ENCODE measurements around the gene CCR5AS.
"Not testable (repeated sequence)": the region's sequence is repeated elsewhere in the genome, so short reads cannot be mapped to it uniquely, and the experiment has no call there.

The CCR5AS gene

DNA sequence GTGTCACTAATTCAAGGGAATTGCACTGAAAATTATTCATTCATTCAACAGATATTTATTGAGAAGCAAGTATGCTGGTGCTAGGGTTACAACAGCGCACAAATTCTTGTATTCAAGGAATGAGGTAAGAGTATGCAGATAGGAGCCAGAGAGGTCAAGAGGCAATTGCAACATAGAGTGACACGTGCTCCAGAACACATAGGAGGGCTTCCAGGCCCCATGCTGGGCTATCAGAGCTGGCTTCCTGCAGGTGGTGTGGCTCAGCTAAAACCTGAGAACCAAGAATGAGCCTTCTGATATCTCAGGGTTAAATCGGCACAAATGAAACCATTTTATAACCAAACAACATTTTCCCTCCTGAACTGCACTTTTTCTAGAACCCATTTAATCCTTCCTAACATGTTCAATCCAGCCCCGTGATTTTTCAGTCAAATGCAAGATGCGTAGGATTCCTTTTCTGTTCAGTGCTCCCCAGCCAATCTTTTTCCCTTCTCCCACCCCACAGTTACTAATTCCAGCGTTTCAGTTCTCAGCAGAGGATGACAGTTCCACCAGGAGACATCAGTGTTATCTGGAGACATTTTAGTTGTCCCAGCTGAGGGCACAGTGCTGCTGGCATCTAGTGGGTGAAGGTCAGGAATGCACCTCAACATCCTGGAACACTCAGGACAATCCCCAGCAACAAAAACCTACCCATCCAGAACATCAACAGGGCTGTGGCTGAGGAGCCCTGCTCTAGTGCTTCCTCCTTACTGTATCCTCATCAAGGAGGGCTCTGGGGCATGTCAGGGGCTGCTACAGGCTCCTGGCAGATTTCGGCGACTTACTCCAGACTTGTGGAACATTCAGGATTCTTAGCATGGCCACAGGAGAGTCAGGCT lies 13.1 kb downstream of the CCR5AS start:
- Histone ChIP-seq H3K27me3 (no peaks in the 10 kb centered on the region), H3K9me3 (no peaks in the 10 kb centered on the region), H3K4me3 (no peak overlapping the region), H3K27ac (no peak overlapping the region), H3K4me1 (no peaks in the 10 kb centered on the region), H3K36me3 (no peaks in the 10 kb centered on the region)
- intact Hi-C loops (cut with DNase I): no loop called here
- no peak for DNase-seq (ENCODE audit: extremely low spot score in 2 of 2)
- no peak for TF ChIP-seq POLR2AphosphoS5 (IDR thresholded peaks at IDR 0.05; ENCODE audit: insufficient read depth in 1 of 2, low read depth in 1 of 2)
- no peak for TF ChIP-seq POLR2A (IDR thresholded peaks at IDR 0.05)
- TF ChIP-seq, protein P1, sequence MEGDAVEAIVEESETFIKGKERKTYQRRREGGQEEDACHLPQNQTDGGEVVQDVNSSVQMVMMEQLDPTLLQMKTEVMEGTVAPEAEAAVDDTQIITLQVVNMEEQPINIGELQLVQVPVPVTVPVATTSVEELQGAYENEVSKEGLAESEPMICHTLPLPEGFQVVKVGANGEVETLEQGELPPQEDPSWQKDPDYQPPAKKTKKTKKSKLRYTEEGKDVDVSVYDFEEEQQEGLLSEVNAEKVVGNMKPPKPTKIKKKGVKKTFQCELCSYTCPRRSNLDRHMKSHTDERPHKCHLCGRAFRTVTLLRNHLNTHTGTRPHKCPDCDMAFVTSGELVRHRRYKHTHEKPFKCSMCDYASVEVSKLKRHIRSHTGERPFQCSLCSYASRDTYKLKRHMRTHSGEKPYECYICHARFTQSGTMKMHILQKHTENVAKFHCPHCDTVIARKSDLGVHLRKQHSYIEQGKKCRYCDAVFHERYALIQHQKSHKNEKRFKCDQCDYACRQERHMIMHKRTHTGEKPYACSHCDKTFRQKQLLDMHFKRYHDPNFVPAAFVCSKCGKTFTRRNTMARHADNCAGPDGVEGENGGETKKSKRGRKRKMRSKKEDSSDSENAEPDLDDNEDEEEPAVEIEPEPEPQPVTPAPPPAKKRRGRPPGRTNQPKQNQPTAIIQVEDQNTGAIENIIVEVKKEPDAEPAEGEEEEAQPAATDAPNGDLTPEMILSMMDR (IDR thresholded peaks at IDR 0.05): no peak

GRCh38 chr3:46393011-46393410 lies 13.9 kb downstream of the CCR5AS start:
- H3K27ac ChIP-seq: no peak overlapping the region
- no peak for DNase-seq (ENCODE audit: extremely low spot score in 2 of 2)
- TF ChIP-seq POLR2A (IDR thresholded peaks at IDR 0.05) (no peak), POLR2AphosphoS5 (IDR thresholded peaks at IDR 0.05; ENCODE audit: insufficient read depth in 1 of 2, low read depth in 1 of 2) (no peak)
- TF ChIP-seq, protein P1 (IDR thresholded peaks at IDR 0.05): no peak
- no peaks in the 10 kb centered on the region for H3K4me1 ChIP-seq
- H3K9me3 ChIP-seq: no peaks in the 10 kb centered on the region
- no peak overlapping the region for H3K4me3 ChIP-seq
- H3K36me3 ChIP-seq: no peaks in the 10 kb centered on the region
- intact Hi-C loops (cut with DNase I): no loop called here
- no peaks in the 10 kb centered on the region for H3K27me3 ChIP-seq

- H3K4me1 ChIP-seq; H3K4me3 ChIP-seq; H3K9me3 ChIP-seq; intact Hi-C loops (cut with DNase I); H3K36me3 ChIP-seq; DNase-seq (ENCODE audit: extremely low spot score in 2 of 2); H3K27ac ChIP-seq; H3K27me3 ChIP-seq: not testable (repeated sequence)
These were observed 15.3 kb downstream of the CCR5AS start for GRCh38 chr3:46391526-46391925.

- Histone ChIP-seq H3K27me3 (no peaks in the 10 kb centered on the region), H3K36me3 (no peaks in the 10 kb centered on the region), H3K4me1 (no peaks in the 10 kb centered on the region), H3K27ac (no peak overlapping the region), H3K9me3 (no peaks in the 10 kb centered on the region), H3K4me3 (no peak overlapping the region)
- DNase-seq (ENCODE audit: extremely low spot score in 2 of 2): no peak
- intact Hi-C loops (cut with DNase I): no loop called here
- no peak for TF ChIP-seq POLR2AphosphoS5 (IDR thresholded peaks at IDR 0.05; ENCODE audit: insufficient read depth in 1 of 2, low read depth in 1 of 2)
- TF ChIP-seq, protein P1 (IDR thresholded peaks at IDR 0.05): no peak
- no peak for TF ChIP-seq POLR2A (IDR thresholded peaks at IDR 0.05)
These were observed 17.6 kb downstream of the CCR5AS start for GRCh38 chr3:46389306-46389705.

GRCh38 chr3:46388847-46389246 lies 18.0 kb downstream of the CCR5AS start:
- intact Hi-C loops (cut with DNase I); H3K36me3 ChIP-seq; DNase-seq (ENCODE audit: extremely low spot score in 2 of 2); H3K27ac ChIP-seq; H3K4me1 ChIP-seq; H3K27me3 ChIP-seq; H3K9me3 ChIP-seq; H3K4me3 ChIP-seq: not testable (repeated sequence)

DNA sequence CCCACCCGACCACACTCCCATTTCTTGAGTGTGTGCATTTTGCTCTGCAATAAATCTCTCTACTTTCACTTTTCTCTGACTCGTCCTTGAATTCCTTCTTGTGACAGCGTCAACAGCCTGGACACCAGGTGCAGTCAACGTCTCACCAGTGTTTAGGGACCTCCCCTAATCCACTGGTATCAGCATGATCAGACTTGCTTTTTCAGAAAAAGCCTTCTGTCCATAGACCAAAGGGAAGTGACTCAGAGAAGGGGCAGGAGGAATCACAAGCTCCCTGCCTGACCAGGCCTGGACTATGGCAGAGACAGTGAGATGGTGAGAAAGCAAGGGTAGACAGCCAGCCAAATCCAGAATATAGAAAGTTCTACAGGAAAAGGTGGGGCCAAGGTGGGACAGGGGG lies 20.7 kb downstream of the CCR5AS start:
- no peak overlapping the region for H3K27ac ChIP-seq

More for the DNA sequence above, 20.7 kb downstream of the CCR5AS start:
- Histone ChIP-seq H3K4me1 (peaks cover 17% of the 10 kb centered on the region), H3K27me3 (no peaks in the 10 kb centered on the region), H3K9me3 (no peaks in the 10 kb centered on the region), H3K4me3 (no peak overlapping the region), H3K36me3 (no peaks in the 10 kb centered on the region)
- TF ChIP-seq POLR2A (IDR thresholded peaks at IDR 0.05) (no peak), POLR2AphosphoS5 (IDR thresholded peaks at IDR 0.05; ENCODE audit: insufficient read depth in 1 of 2, low read depth in 1 of 2) (no peak)
- TF ChIP-seq, protein P1 (IDR thresholded peaks at IDR 0.05): no peak
- intact Hi-C loops (cut with DNase I): no loop called here
- no peak for DNase-seq (ENCODE audit: extremely low spot score in 2 of 2)

All from vagina (tissue), 2 donors.